CD4-positive, CD25-positive, alpha-beta regulatory T cell (primary cell): ENCODE data around the gene ID2. TPM values are rescaled to one million over a fixed set of nuclear protein-coding genes. Genes with fewer than 3 reads are reported as not detected.

Experiments
- ATAC-seq, 2 donors: fragments of 150-1000 bp; cut with Tn5 transposase; one replicate each; pipeline ENCODE4 v1.10.0; 2021; ENCODE audit warnings: low read depth in 2 of 2, moderate number of reproducible peaks in 2 of 2, moderate library complexity in 1 of 2
- DNase-seq, 3 donors: peaks; one replicate each; pipeline versions ENCODE4 v3.0.0 to v3.0.0-alpha.2; 2012 to 2022; ENCODE audit warnings: mixed read lengths in 1 of 3
- H3K27ac ChIP-seq: one replicate; pipeline ENCODE4 v1.7.0; 2013; ENCODE audit warnings: mild to moderate bottlenecking, low read length; ENCODE audit not compliant: insufficient read depth, poor library complexity, severe bottlenecking
- H3K27me3 ChIP-seq: one replicate; pipeline ENCODE4 v1.7.0; 2013; ENCODE audit warnings: low read length; ENCODE audit not compliant: control insufficient read depth, insufficient read depth
- H3K36me3 ChIP-seq: one replicate; pipeline ENCODE4 v1.7.0; 2013; ENCODE audit warnings: mild to moderate bottlenecking, low read length, moderate library complexity; ENCODE audit not compliant: control insufficient read depth, insufficient read depth
- H3K4me1 ChIP-seq: 2 replicates; pipeline ENCODE4 v1.7.0; 2013; ENCODE audit warnings: mild to moderate bottlenecking, low read length; ENCODE audit not compliant: insufficient read depth, control insufficient read depth, poor library complexity, severe bottlenecking
- H3K4me3 ChIP-seq: one replicate; pipeline ENCODE4 v1.7.0; 2013; ENCODE audit warnings: low read depth, mild to moderate bottlenecking, low read length, moderate library complexity
- H3K9me3 ChIP-seq, 2 experiments: 1 replicate in 1 of 2; 2 replicates in 1 of 2; pipeline ENCODE4 v1.7.0; 2013; ENCODE audit warnings: low read length in 2 of 2, mild to moderate bottlenecking in 1 of 2, moderate library complexity in 1 of 2; ENCODE audit not compliant: control insufficient read depth in 2 of 2
- H3K27ac Mint-ChIP-seq, 3 donors: one replicate each; pipeline ENCODE4 v1.8.0; 2020 to 2022; ENCODE audit warnings: mild to moderate bottlenecking in 3 of 3, mixed read lengths in 3 of 3, moderate library complexity in 2 of 3
- H3K27me3 Mint-ChIP-seq: one replicate; pipeline ENCODE4 v1.8.0; 2022; ENCODE audit warnings: mild to moderate bottlenecking, mixed read lengths
- H3K36me3 Mint-ChIP-seq: one replicate; pipeline ENCODE4 v1.8.0; 2020; ENCODE audit warnings: mixed read lengths
- H3K4me1 Mint-ChIP-seq, 4 donors: one replicate each; pipeline ENCODE4 v1.8.0; 2020 to 2022; ENCODE audit warnings: mixed read lengths in 4 of 4, mild to moderate bottlenecking in 1 of 4
- H3K4me3 Mint-ChIP-seq, 4 donors: one replicate each; pipeline ENCODE4 v1.8.0; 2020 to 2022; ENCODE audit warnings: mild to moderate bottlenecking in 4 of 4, mixed read lengths in 4 of 4, moderate library complexity in 3 of 4
- H3K9me3 Mint-ChIP-seq, 7 donors: one replicate each; pipeline ENCODE4 v1.8.0; 2020 to 2022; ENCODE audit warnings: mixed read lengths in 7 of 7, mild to moderate bottlenecking in 3 of 7, moderate library complexity in 2 of 7
- polyA plus RNA-seq, 4 donors: library from polyadenylated mRNA; unstranded; fragments of 300-500 nt; fragmentation: Illumina TruSeq; gene quantifications; one replicate each; pipeline ENCODE4 v1.2.3, GENCODE V29; 2021
- total RNA-seq: library from RNA; stranded (reverse); gene quantifications from one replicate; pipeline ENCODE4 v1.2.3, GENCODE V29; 2022

ID2 gene
- total and polyA plus RNA-seq, 5 donors from 2014 or later = 20.3 to 55.9 (median 26.5) TPM

GRCh38 chr2:8666581-8666980 is 15.3 kb upstream of the ID2 start:
- H3K9me3 Mint-ChIP-seq = peaks cover 0 to 1% (median 0%) of the 10 kb centered on the region in 7 donors

GRCh38 chr2:8667896-8668512 is 13.9 kb upstream of the ID2 start:
- Histone ChIP-seq H3K27ac (no peak overlapping the region), H3K27me3 (peaks cover 10% of the 10 kb centered on the region), H3K36me3 (no peaks in the 10 kb centered on the region), H3K4me1 (no peaks in the 10 kb centered on the region), H3K9me3 (no peaks in the 10 kb centered on the region), H3K4me3 (no peak overlapping the region)
- no peak overlapping the region for H3K27ac Mint-ChIP-seq
- DNase-seq (no peak), ATAC-seq (no peak)
- H3K9me3 Mint-ChIP-seq = peaks cover 0 to 1% (median 0%) of the 10 kb centered on the region in 7 donors
- peaks cover 15% of the 10 kb centered on the region for H3K27me3 Mint-ChIP-seq
- H3K36me3 Mint-ChIP-seq = no peaks in the 10 kb centered on the region
- peaks cover 0 to 4% (median 0%) of the 10 kb centered on the region in 4 donors for H3K4me1 Mint-ChIP-seq
- no peak overlapping the region for H3K4me3 Mint-ChIP-seq

More at GRCh38 chr2:8666581-8666980, 15.3 kb upstream of the ID2 start:
- ATAC-seq (no peak), DNase-seq (no peak)
- Histone ChIP-seq H3K27ac (no peak overlapping the region), H3K36me3 (no peaks in the 10 kb centered on the region), H3K9me3 (no peaks in the 10 kb centered on the region), H3K4me1 (no peaks in the 10 kb centered on the region), H3K27me3 (peaks cover 10% of the 10 kb centered on the region), H3K4me3 (no peak overlapping the region)
- H3K27ac Mint-ChIP-seq = peak overlapping the region in 1 of 3 donors; percentile 44
- peaks cover 0 to 4% (median 0%) of the 10 kb centered on the region in 4 donors for H3K4me1 Mint-ChIP-seq
- no peak overlapping the region for H3K4me3 Mint-ChIP-seq
- no peaks in the 10 kb centered on the region for H3K36me3 Mint-ChIP-seq
- H3K27me3 Mint-ChIP-seq = peaks cover 15% of the 10 kb centered on the region

GRCh38 chr2:8669157-8669817 is 12.6 kb upstream of the ID2 start:
- DNase-seq (no peak), ATAC-seq (no peak)
- Mint-ChIP-seq H3K4me3 (no peak overlapping the region), H3K9me3 (peaks cover 2 to 11% (median 6%) of the 10 kb centered on the region in 7 donors), H3K4me1 (peaks cover 0 to 3% (median 0%) of the 10 kb centered on the region in 4 donors), H3K27ac (no peak overlapping the region), H3K36me3 (no peaks in the 10 kb centered on the region), H3K27me3 (peaks cover 28% of the 10 kb centered on the region)
- Histone ChIP-seq H3K27ac (no peak overlapping the region), H3K9me3 (peaks cover 6 to 10% of the 10 kb centered on the region in 2 experiments), H3K4me1 (no peaks in the 10 kb centered on the region), H3K4me3 (no peak overlapping the region), H3K36me3 (no peaks in the 10 kb centered on the region), H3K27me3 (peaks cover 13% of the 10 kb centered on the region)

- Histone ChIP-seq H3K4me3 (no peak overlapping the region), H3K27ac (no peak overlapping the region), H3K36me3 (no peaks in the 10 kb centered on the region), H3K9me3 (peaks cover 15 to 22% of the 10 kb centered on the region in 2 experiments), H3K4me1 (no peaks in the 10 kb centered on the region), H3K27me3 (peaks cover 22% of the 10 kb centered on the region)
- Mint-ChIP-seq H3K27me3 (peaks cover 41% of the 10 kb centered on the region), H3K9me3 (peaks cover 3 to 21% (median 9%) of the 10 kb centered on the region in 7 donors), H3K27ac (no peak overlapping the region), H3K4me1 (no peaks in the 10 kb centered on the region), H3K36me3 (no peaks in the 10 kb centered on the region), H3K4me3 (peak overlapping the region in 1 of 4 donors; percentile 13)
- DNase-seq (no peak), ATAC-seq (no peak)
These were observed 11.3 kb upstream of the ID2 start for GRCh38 chr2:8670580-8670979.

GRCh38 chr2:8671176-8671575 is 10.7 kb upstream of the ID2 start:
- Mint-ChIP-seq H3K4me3 (no peak overlapping the region), H3K36me3 (no peaks in the 10 kb centered on the region), H3K9me3 (peaks cover 3 to 22% (median 9%) of the 10 kb centered on the region in 7 donors), H3K27me3 (peaks cover 47% of the 10 kb centered on the region), H3K4me1 (no peaks in the 10 kb centered on the region), H3K27ac (no peak overlapping the region)
- Histone ChIP-seq H3K4me1 (no peaks in the 10 kb centered on the region), H3K9me3 (peaks cover 15 to 22% of the 10 kb centered on the region in 2 experiments), H3K27ac (no peak overlapping the region), H3K4me3 (no peak overlapping the region), H3K36me3 (no peaks in the 10 kb centered on the region), H3K27me3 (peaks cover 28% of the 10 kb centered on the region)
- ATAC-seq (no peak), DNase-seq (no peak)

GRCh38 chr2:8671802-8672201 is 10.1 kb upstream of the ID2 start:
- peaks cover 48% of the 10 kb centered on the region for H3K27me3 Mint-ChIP-seq
- Histone ChIP-seq H3K9me3 (peaks cover 15 to 22% of the 10 kb centered on the region in 2 experiments), H3K27ac (no peak overlapping the region), H3K36me3 (no peaks in the 10 kb centered on the region), H3K4me3 (no peak overlapping the region), H3K4me1 (peaks cover 4% of the 10 kb centered on the region), H3K27me3 (peaks cover 29% of the 10 kb centered on the region)
- no peak for DNase-seq
- peaks cover 0 to 2% (median 0%) of the 10 kb centered on the region in 4 donors for H3K4me1 Mint-ChIP-seq
- H3K4me3 Mint-ChIP-seq = no peak overlapping the region
- H3K27ac Mint-ChIP-seq = no peak overlapping the region
- ATAC-seq = no peak
- H3K36me3 Mint-ChIP-seq = no peaks in the 10 kb centered on the region
- H3K9me3 Mint-ChIP-seq = peaks cover 3 to 23% (median 9%) of the 10 kb centered on the region in 7 donors

GRCh38 chr2:8672940-8673339 is 8.9 kb upstream of the ID2 start:
- H3K4me3 Mint-ChIP-seq = no peak overlapping the region
- H3K36me3 Mint-ChIP-seq = no peaks in the 10 kb centered on the region
- peaks cover 58% of the 10 kb centered on the region for H3K27me3 Mint-ChIP-seq
- peaks cover 3 to 23% (median 9%) of the 10 kb centered on the region in 7 donors for H3K9me3 Mint-ChIP-seq
- ATAC-seq (no peak), DNase-seq (no peak)
- no peak overlapping the region for H3K27ac ChIP-seq
- no peaks in the 10 kb centered on the region for H3K36me3 ChIP-seq
- H3K9me3 ChIP-seq = peaks cover 15 to 22% of the 10 kb centered on the region in 2 experiments
- H3K4me3 ChIP-seq = no peak overlapping the region
- peaks cover 15% of the 10 kb centered on the region for H3K4me1 ChIP-seq
- peaks cover 38% of the 10 kb centered on the region for H3K27me3 ChIP-seq
- no peak overlapping the region for H3K27ac Mint-ChIP-seq
- H3K4me1 Mint-ChIP-seq = peaks cover 7 to 11% (median 9%) of the 10 kb centered on the region in 4 donors
